DOHH2 (cell line): ENCODE data around the gene GPR137C.

Source experiments
- H3F3A ChIP-seq: fragments of 200-600 bp; sonication (generic), shearing (Covaris generic); 2 replicates; pipeline ENCODE4 v1.6.0; 2016; ENCODE audit warnings: antibody characterized with exemption, mild to moderate bottlenecking; ENCODE audit not compliant: control insufficient read depth, insufficient read depth
- H3K27ac ChIP-seq: fragments of 200-600 bp; sonication (generic); 2 replicates; pipeline ENCODE4 v1.5.1; 2014; ENCODE audit warnings: low read depth, mild to moderate bottlenecking, low read length, moderate library complexity
- H3K27me3 ChIP-seq: fragments of 200-600 bp; sonication (generic); 2 replicates; pipeline ENCODE4 v1.6.1; 2014; ENCODE audit warnings: mild to moderate bottlenecking, low read length, mixed read lengths; ENCODE audit not compliant: control insufficient read depth
- H3K36me3 ChIP-seq: fragments of 200-600 bp; sonication (generic); 2 replicates; pipeline ENCODE4 v1.6.1; 2014; ENCODE audit warnings: mild to moderate bottlenecking, low read length, moderate library complexity, mixed read lengths; ENCODE audit not compliant: control insufficient read depth
- H3K4me1 ChIP-seq: fragments of 200-600 bp; sonication (generic); 2 replicates; pipeline ENCODE4 v1.6.1; 2014; ENCODE audit warnings: mild to moderate bottlenecking, low read length, mixed read lengths; ENCODE audit not compliant: control insufficient read depth
- H3K4me2 ChIP-seq: fragments of 200-600 bp; sonication (generic); 2 replicates; pipeline ENCODE4 v1.6.0; 2014; ENCODE audit warnings: mild to moderate bottlenecking, low read length, moderate library complexity
- H3K4me3 ChIP-seq: fragments of 200-600 bp; sonication (generic); 2 replicates; pipeline ENCODE4 v1.5.1; 2014; ENCODE audit warnings: mild to moderate bottlenecking, low read length, mixed read lengths
- H3K79me2 ChIP-seq: fragments of 200-600 bp; sonication (generic); 2 replicates; pipeline ENCODE4 v1.6.1; 2014; ENCODE audit warnings: mild to moderate bottlenecking, low read length, mixed read lengths; ENCODE audit not compliant: control insufficient read depth
- H3K9me2 ChIP-seq: fragments of 200-600 bp; sonication (generic); replicated peaks from 2 replicates; pipeline ENCODE4 v1.6.1; 2014; ENCODE audit warnings: mild to moderate bottlenecking, low read length, mixed read lengths; ENCODE audit not compliant: control insufficient read depth
- H3K9me3 ChIP-seq: fragments of 200-600 bp; sonication (generic); 2 replicates; pipeline ENCODE4 v1.6.1; 2014; ENCODE audit warnings: antibody characterized with exemption, low read length, mixed read lengths; ENCODE audit not compliant: control insufficient read depth, insufficient read depth
- H4K20me1 ChIP-seq: fragments of 200-600 bp; sonication (generic); 2 replicates; pipeline ENCODE4 v1.6.0; 2014; ENCODE audit warnings: low read depth, mild to moderate bottlenecking, antibody characterized with exemption, low read length, moderate library complexity; ENCODE audit not compliant: control insufficient read depth, insufficient read depth
- CTCF ChIP-seq: fragments of 200-600 bp; sonication (generic); IDR thresholded peaks from one replicate; pipeline ENCODE4 v1.5.1; 2014; ENCODE audit warnings: antibody characterized with exemption, mild to moderate bottlenecking, low read depth, low read length; ENCODE audit not compliant: poor library complexity, severe bottlenecking
- EZH2phosphoT487 ChIP-seq: fragments of 200-600 bp; sonication (generic); IDR thresholded peaks from 2 replicates; pipeline ENCODE4 v1.6.1; 2017; ENCODE audit warnings: borderline replicate concordance, mild to moderate bottlenecking, antibody characterized with exemption, low read length, moderate library complexity, mixed read lengths

GPR137C gene

GRCh38 chr14:52649511-52649910 is 96.9 kb downstream of the GPR137C start:
- Histone ChIP-seq H3K27me3 (no peaks in the 10 kb centered on the region), H3F3A (no peaks in the 10 kb centered on the region), H3K9me3 (no peaks in the 10 kb centered on the region), H4K20me1 (no peaks in the 10 kb centered on the region), H3K4me1 (no peaks in the 10 kb centered on the region), H3K4me3 (no peak overlapping the region), H3K4me2 (no peak overlapping the region), H3K27ac (no peak overlapping the region), H3K36me3 (peaks cover 52% of the 10 kb centered on the region), H3K79me2 (no peaks in the 10 kb centered on the region), H3K9me2 (no peaks in the 10 kb centered on the region)
- no peak for TF ChIP-seq CTCF
- TF ChIP-seq EZH2phosphoT487 = no peak

DNA sequence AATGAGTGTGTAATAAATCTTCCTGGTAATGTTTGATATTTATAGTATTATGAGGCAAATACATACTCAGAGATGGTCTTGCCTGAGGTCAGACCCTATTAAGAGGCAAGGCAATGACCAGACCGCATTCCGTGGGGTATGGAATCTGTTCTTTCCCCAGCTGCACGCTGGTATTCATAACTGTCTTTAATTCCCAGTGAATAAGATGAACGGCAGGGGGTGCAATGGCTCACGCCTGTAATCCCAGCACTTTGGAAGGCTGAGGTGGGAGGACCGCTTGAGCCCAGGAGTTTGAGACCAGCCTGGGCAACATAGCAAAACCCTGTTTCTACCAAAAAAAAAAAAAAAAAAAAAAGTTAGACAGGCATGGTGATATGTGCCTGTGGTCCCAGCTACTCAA is 98.1 kb downstream of the GPR137C start:
- Histone ChIP-seq H3F3A (no peaks in the 10 kb centered on the region), H3K9me2 (no peaks in the 10 kb centered on the region), H3K27me3 (no peaks in the 10 kb centered on the region), H3K79me2 (no peaks in the 10 kb centered on the region), H3K4me2 (no peak overlapping the region), H3K27ac (no peak overlapping the region), H3K4me3 (no peak overlapping the region), H4K20me1 (no peaks in the 10 kb centered on the region), H3K36me3 (peaks cover 47% of the 10 kb centered on the region), H3K9me3 (no peaks in the 10 kb centered on the region), H3K4me1 (no peaks in the 10 kb centered on the region)
- TF ChIP-seq EZH2phosphoT487 (no peak), CTCF (peak; percentile 22)

- H3K27me3 ChIP-seq = no peaks in the 10 kb centered on the region
- no peaks in the 10 kb centered on the region for H3K9me3 ChIP-seq
- peaks cover 32% of the 10 kb centered on the region for H3K36me3 ChIP-seq
- no peaks in the 10 kb centered on the region for H3K9me2 ChIP-seq
- no peak overlapping the region for H3K27ac ChIP-seq
- TF ChIP-seq EZH2phosphoT487 (no peak), CTCF (no peak)
- H3K4me1 ChIP-seq = no peaks in the 10 kb centered on the region
- no peaks in the 10 kb centered on the region for H4K20me1 ChIP-seq
- H3F3A ChIP-seq = no peaks in the 10 kb centered on the region
- no peaks in the 10 kb centered on the region for H3K79me2 ChIP-seq
- H3K4me3 ChIP-seq = no peak overlapping the region
- H3K4me2 ChIP-seq = no peak overlapping the region
These were observed 104.3 kb downstream of the GPR137C start for GRCh38 chr14:52656905-52657304.

- H3K79me2 ChIP-seq = no peaks in the 10 kb centered on the region
- H3K27me3 ChIP-seq = no peaks in the 10 kb centered on the region
- H4K20me1 ChIP-seq = no peaks in the 10 kb centered on the region
- peaks cover 2% of the 10 kb centered on the region; the same call in 1 of the 2 replicates for H3F3A ChIP-seq
- H3K4me1 ChIP-seq = no peaks in the 10 kb centered on the region
- no peak overlapping the region for H3K27ac ChIP-seq
- no peak for TF ChIP-seq EZH2phosphoT487
- no peaks in the 10 kb centered on the region for H3K9me2 ChIP-seq
- peaks cover 22% of the 10 kb centered on the region for H3K36me3 ChIP-seq
- H3K4me2 ChIP-seq = no peak overlapping the region
- no peak overlapping the region for H3K4me3 ChIP-seq
- H3K9me3 ChIP-seq = no peaks in the 10 kb centered on the region
These were observed 107.7 kb downstream of the GPR137C start for GRCh38 chr14:52660325-52660724.
